Measurements from ENCODE around the gene RBMS1. TPM values are rescaled to one million over a fixed set of nuclear protein-coding genes. Genes with fewer than 3 reads are reported as not detected.
A peak's percentile ranks its signal among the peaks of the same experiment; 100 is the strongest.

Gene RBMS1
- total and polyA plus RNA-seq, 4 donors = 29.5 to 72.0 (median 49.5) TPM

DNA sequence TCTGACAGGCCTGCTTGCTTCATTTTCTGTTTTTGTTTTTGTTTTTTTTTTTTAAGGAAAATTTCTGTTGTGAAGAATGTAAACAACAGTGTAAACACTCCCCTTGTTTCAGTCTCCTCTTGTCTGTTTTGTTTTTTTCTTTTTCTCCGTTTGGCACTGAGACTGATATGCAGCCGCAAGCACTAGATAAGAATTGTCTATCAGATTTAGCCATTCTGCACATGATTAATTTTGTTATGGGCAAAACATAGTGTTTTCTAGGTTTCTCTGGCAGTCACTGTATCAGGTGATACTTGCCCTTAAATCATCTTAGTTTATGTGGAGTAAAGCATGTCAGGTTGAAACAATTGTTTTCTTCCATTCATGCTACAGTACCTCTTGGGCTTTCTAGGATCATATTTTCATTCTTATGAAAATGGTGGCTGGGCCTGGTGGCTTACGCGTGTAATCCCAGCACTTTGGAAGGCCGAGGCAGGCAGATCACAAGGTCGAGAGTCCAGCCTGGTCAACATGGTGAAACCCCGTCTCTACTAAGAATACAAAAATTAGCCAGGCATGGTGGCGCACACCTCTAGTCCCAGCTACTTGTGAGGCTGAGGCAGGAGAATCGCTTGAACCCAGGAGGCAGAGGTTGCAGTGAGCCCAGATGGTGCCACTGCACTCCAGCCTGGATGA lies 12.9 kb upstream of the RBMS1 start:
- H3K36me3 ChIP-seq (ENCODE audit: control insufficient read depth, insufficient read depth, low read length) = no peaks in the 10 kb centered on the region
- WGBS (ENCODE audit: insufficient coverage) = 94% methylated on average over 6 of the region's 9 CpGs
- no peak for DNase-seq (ENCODE audit: low read depth in 4 of 6, low spot score in 6 of 6)

DNA sequence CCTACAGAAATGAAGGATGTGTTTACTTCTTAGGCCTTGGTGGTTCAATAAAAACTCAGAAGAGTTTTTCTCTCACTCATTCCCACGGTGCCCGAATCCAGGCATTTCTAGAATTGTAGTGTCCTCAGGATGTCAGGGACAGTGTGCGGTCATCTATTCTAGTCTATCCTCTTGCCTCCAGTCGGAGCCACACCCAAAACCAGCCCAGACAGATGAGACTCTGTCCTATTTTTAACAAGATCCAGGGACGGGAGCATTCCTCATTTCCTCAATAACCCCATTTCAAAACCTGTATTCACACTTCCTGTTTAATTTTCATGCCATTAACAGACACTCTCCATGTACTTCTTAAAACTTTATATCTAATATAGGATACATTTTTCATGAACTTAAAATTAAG lies 11.6 kb upstream of the RBMS1 start:
- Histone ChIP-seq H3K4me1 (ENCODE audit: control insufficient read depth, insufficient read depth, low read length) (no peaks in the 10 kb centered on the region), H3K4me3 (ENCODE audit: low read depth, low read length) (no peak overlapping the region), H3K27me3 (ENCODE audit: control insufficient read depth, insufficient read depth, low read length) (no peaks in the 10 kb centered on the region), H3K36me3 (ENCODE audit: control insufficient read depth, insufficient read depth, low read length) (no peaks in the 10 kb centered on the region), H3K9me3 (ENCODE audit: control insufficient read depth, insufficient read depth, low read length) (no peaks in the 10 kb centered on the region), H3K27ac (ENCODE audit: low read depth, low read length) (no peak overlapping the region)
- no peak for DNase-seq (ENCODE audit: low read depth in 4 of 6, low spot score in 6 of 6)
- WGBS (ENCODE audit: insufficient coverage) = 83% methylated on average over 3 of the region's 5 CpGs

More for the DNA sequence above, 12.9 kb upstream of the RBMS1 start:
- no peaks in the 10 kb centered on the region for H3K4me1 ChIP-seq (ENCODE audit: control insufficient read depth, insufficient read depth, low read length)
- H3K27ac ChIP-seq (ENCODE audit: low read depth, low read length) = no peak overlapping the region
- H3K4me3 ChIP-seq (ENCODE audit: low read depth, low read length) = no peak overlapping the region
- H3K27me3 ChIP-seq (ENCODE audit: control insufficient read depth, insufficient read depth, low read length) = no peaks in the 10 kb centered on the region
- H3K9me3 ChIP-seq (ENCODE audit: control insufficient read depth, insufficient read depth, low read length) = no peaks in the 10 kb centered on the region

- H3K36me3 ChIP-seq (ENCODE audit: control insufficient read depth, insufficient read depth, low read length) = no peaks in the 10 kb centered on the region
- no peak for DNase-seq (ENCODE audit: low read depth in 4 of 6, low spot score in 6 of 6)
- H3K27ac ChIP-seq (ENCODE audit: low read depth, low read length) = no peak overlapping the region
- H3K9me3 ChIP-seq (ENCODE audit: control insufficient read depth, insufficient read depth, low read length) = no peaks in the 10 kb centered on the region
- no peaks in the 10 kb centered on the region for H3K4me1 ChIP-seq (ENCODE audit: control insufficient read depth, insufficient read depth, low read length)
- no peaks in the 10 kb centered on the region for H3K27me3 ChIP-seq (ENCODE audit: control insufficient read depth, insufficient read depth, low read length)
- no peak overlapping the region for H3K4me3 ChIP-seq (ENCODE audit: low read depth, low read length)
- WGBS (ENCODE audit: insufficient coverage) = 0% methylated on average over 1 of the region's 5 CpGs
Observed at GRCh38 chr2:160502478-160502877, 8.9 kb upstream of the RBMS1 start.

GRCh38 chr2:160501370-160501769 lies 7.8 kb upstream of the RBMS1 start:
- WGBS (ENCODE audit: insufficient coverage) = no CpG with 5 or more reads among the region's 1 CpG
- Histone ChIP-seq H3K9me3 (ENCODE audit: control insufficient read depth, insufficient read depth, low read length) (no peaks in the 10 kb centered on the region), H3K27me3 (ENCODE audit: control insufficient read depth, insufficient read depth, low read length) (no peaks in the 10 kb centered on the region), H3K27ac (ENCODE audit: low read depth, low read length) (no peak overlapping the region), H3K4me1 (ENCODE audit: control insufficient read depth, insufficient read depth, low read length) (no peaks in the 10 kb centered on the region), H3K36me3 (ENCODE audit: control insufficient read depth, insufficient read depth, low read length) (no peaks in the 10 kb centered on the region), H3K4me3 (ENCODE audit: low read depth, low read length) (no peak overlapping the region)
- no peak for DNase-seq (ENCODE audit: low read depth in 4 of 6, low spot score in 6 of 6)

- WGBS (ENCODE audit: insufficient coverage) = 100% methylated on average over 1 of the region's 1 CpG
- no peaks in the 10 kb centered on the region for H3K9me3 ChIP-seq (ENCODE audit: control insufficient read depth, insufficient read depth, low read length)
- H3K36me3 ChIP-seq (ENCODE audit: control insufficient read depth, insufficient read depth, low read length) = no peaks in the 10 kb centered on the region
Observed at GRCh38 chr2:160499865-160500264, 6.3 kb upstream of the RBMS1 start.

GRCh38 chr2:160498137-160498536 lies 4.5 kb upstream of the RBMS1 start:
- H3K27me3 ChIP-seq (ENCODE audit: control insufficient read depth, insufficient read depth, low read length) = peaks cover 4% of the 10 kb centered on the region
- WGBS (ENCODE audit: insufficient coverage) = 89% methylated on average over 4 of the region's 5 CpGs
- peaks cover 3% of the 10 kb centered on the region for H3K4me1 ChIP-seq (ENCODE audit: control insufficient read depth, insufficient read depth, low read length)

More at GRCh38 chr2:160499865-160500264, 6.3 kb upstream of the RBMS1 start:
- Histone ChIP-seq H3K4me1 (ENCODE audit: control insufficient read depth, insufficient read depth, low read length) (no peaks in the 10 kb centered on the region), H3K27ac (ENCODE audit: low read depth, low read length) (no peak overlapping the region), H3K27me3 (ENCODE audit: control insufficient read depth, insufficient read depth, low read length) (peaks cover 4% of the 10 kb centered on the region), H3K4me3 (ENCODE audit: low read depth, low read length) (no peak overlapping the region)
- DNase-seq (ENCODE audit: low read depth in 4 of 6, low spot score in 6 of 6) = no peak

DNA sequence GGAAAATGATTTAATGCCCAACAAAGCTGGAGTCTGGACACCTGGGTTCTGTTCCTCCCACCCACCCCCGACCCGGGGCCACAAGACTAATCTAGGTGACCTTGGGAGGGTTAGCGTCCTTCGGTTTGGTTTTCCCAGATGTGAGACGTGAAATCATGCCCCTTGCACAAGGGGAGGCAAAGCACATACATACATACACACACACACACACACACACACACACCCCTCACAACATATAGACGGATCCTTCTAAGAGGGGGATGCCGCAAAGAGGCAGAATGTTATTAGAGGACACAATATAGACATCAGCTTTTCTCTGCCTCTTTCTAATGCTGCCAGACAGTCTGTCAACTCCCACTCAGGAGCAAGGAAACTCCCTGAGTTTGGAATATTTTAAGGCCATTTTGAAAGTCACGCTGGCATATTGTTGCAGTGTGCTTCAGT lies 616 bp upstream of the RBMS1 start:
- peaks cover 3% of the 10 kb centered on the region for H3K4me1 ChIP-seq (ENCODE audit: control insufficient read depth, insufficient read depth, low read length)
- H3K27me3 ChIP-seq (ENCODE audit: control insufficient read depth, insufficient read depth, low read length) = peaks cover 4% of the 10 kb centered on the region
- H3K36me3 ChIP-seq (ENCODE audit: control insufficient read depth, insufficient read depth, low read length) = no peaks in the 10 kb centered on the region
- peak overlapping the region; percentile 68 for H3K4me3 ChIP-seq (ENCODE audit: low read depth, low read length)
- H3K9me3 ChIP-seq (ENCODE audit: control insufficient read depth, insufficient read depth, low read length) = no peaks in the 10 kb centered on the region
- H3K27ac ChIP-seq (ENCODE audit: low read depth, low read length) = peak overlapping the region; percentile 33
- no CpG with 5 or more reads among the region's 8 CpGs for WGBS (ENCODE audit: insufficient coverage)
- peak in 3 of 6 donors; percentile 12 to 73 (median 39) for DNase-seq (ENCODE audit: low read depth in 4 of 6, low spot score in 6 of 6)

More at GRCh38 chr2:160498137-160498536, 4.5 kb upstream of the RBMS1 start:
- H3K4me3 ChIP-seq (ENCODE audit: low read depth, low read length) = no peak overlapping the region
- no peaks in the 10 kb centered on the region for H3K9me3 ChIP-seq (ENCODE audit: control insufficient read depth, insufficient read depth, low read length)
- H3K36me3 ChIP-seq (ENCODE audit: control insufficient read depth, insufficient read depth, low read length) = no peaks in the 10 kb centered on the region
- H3K27ac ChIP-seq (ENCODE audit: low read depth, low read length) = no peak overlapping the region
- no peak for DNase-seq (ENCODE audit: low read depth in 4 of 6, low spot score in 6 of 6)

DNA sequence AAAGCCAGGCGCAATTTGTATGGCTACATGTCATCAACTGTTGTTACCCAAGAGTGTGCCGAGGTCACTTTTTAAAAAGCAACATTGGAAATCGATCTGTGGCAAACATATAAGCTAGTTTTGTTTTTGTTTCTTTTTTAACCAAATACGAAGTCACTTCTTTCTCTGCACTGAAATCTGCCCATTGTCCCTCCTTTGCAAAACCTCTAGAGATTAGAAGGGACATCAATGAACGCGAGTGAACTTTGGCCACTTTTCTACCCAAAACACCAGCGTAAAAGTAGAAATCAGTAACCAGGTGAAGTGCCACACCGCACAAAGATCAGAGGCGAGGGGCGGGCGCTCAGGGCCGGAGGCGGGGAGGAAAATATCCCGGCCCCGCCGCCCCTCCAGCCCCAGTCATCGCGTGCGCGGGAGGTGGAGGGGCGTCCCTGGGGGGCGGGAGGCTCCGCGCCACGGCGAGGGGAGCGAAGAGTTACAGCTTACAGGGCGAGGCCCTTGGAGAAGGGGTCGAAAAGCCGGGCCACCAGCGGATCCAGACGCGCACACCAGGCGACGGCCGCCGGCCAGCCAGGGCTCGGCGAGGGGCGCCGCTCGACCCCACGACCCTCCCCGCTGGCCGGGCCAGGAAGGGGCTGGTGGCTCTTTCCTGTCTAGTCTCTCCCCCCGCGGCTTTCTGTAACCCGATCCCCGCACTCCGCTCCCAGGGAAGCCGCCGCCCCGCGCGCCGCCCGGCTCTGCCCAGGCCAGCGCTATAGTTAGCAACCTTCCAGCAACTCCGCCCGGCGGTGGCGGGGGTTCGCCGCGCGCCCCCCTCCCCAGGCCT lies 993 bp downstream of the RBMS1 start:
- Histone ChIP-seq H3K27ac (ENCODE audit: low read depth, low read length) (peak overlapping the region; percentile 80), H3K4me1 (ENCODE audit: control insufficient read depth, insufficient read depth, low read length) (peaks cover 3% of the 10 kb centered on the region), H3K27me3 (ENCODE audit: control insufficient read depth, insufficient read depth, low read length) (peaks cover 4% of the 10 kb centered on the region), H3K9me3 (ENCODE audit: control insufficient read depth, insufficient read depth, low read length) (no peaks in the 10 kb centered on the region), H3K36me3 (ENCODE audit: control insufficient read depth, insufficient read depth, low read length) (no peaks in the 10 kb centered on the region), H3K4me3 (ENCODE audit: low read depth, low read length) (peak overlapping the region; percentile 68)
- DNase-seq (ENCODE audit: low read depth in 4 of 6, low spot score in 6 of 6) = peak in 5 of 6 donors; percentile 19 to 76 (median 22)
- WGBS (ENCODE audit: insufficient coverage) = under 1% methylated on average over 64 of the region's 66 CpGs

DNA sequence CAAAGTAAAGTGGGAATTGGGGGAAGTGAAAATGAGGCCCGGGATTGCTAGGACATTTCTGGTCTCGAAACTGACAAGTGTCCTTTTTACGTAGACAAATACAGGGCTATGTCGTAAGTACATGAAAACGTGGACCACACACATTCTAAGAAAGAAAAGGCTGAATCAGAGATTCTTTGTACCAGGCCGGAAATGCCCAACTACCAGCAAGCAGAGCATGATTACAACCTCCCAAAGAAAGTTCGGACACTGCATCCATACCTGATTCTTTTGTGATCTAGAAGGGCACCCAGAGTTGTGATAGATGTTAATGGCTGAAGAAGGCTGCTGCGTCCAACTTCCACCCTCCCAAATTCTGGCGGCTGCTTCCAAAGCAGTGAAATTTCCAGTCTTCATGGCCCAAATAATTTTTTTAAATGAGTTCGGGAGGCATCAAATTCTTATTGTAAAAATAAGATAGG lies 1.7 kb downstream of the RBMS1 start:
- DNase-seq (ENCODE audit: low read depth in 4 of 6, low spot score in 6 of 6) = peak in 3 of 6 donors; percentile 35 to 46 (median 44)
- Histone ChIP-seq H3K4me3 (ENCODE audit: low read depth, low read length) (peak overlapping the region; percentile 68), H3K27ac (ENCODE audit: low read depth, low read length) (peak overlapping the region; percentile 80), H3K4me1 (ENCODE audit: control insufficient read depth, insufficient read depth, low read length) (peaks cover 3% of the 10 kb centered on the region), H3K9me3 (ENCODE audit: control insufficient read depth, insufficient read depth, low read length) (no peaks in the 10 kb centered on the region), H3K27me3 (ENCODE audit: control insufficient read depth, insufficient read depth, low read length) (peaks cover 4% of the 10 kb centered on the region), H3K36me3 (ENCODE audit: control insufficient read depth, insufficient read depth, low read length) (no peaks in the 10 kb centered on the region)
- WGBS (ENCODE audit: insufficient coverage) = 48% methylated on average over 3 of the region's 10 CpGs

Data from spinal cord (tissue), 10 donors.